Myocyte (in vitro differentiated cells): ENCODE results near the gene FLOT2. TPM values are rescaled to one million over a fixed set of nuclear protein-coding genes. Genes with fewer than 3 reads are reported as not detected.
"Not testable (repeated sequence)": the region's sequence is repeated elsewhere in the genome, so short reads cannot be mapped to it uniquely, and the experiment has no call there.

Source experiments
- DNase-seq: peaks from one replicate; pipeline ENCODE4 v3.0.0-alpha.2; 2012; ENCODE audit warnings: low read depth
- microRNA counts: library from miRNA; unstranded; fragments of <30 nt; microRNA quantifications from one replicate; lab custom pipeline; 2016
- microRNA-seq: library from miRNA; unstranded; fragments of <30 nt; microRNA quantifications from one replicate; pipeline ENCODE4, GENCODE V29; 2016
- total RNA-seq: library from RNA; depleted of rRNA; stranded (reverse); fragments of >200 nt; gene quantifications from 2 replicates; pipeline ENCODE4 v1.2.3, GENCODE V29; 2014

Gene FLOT2
- total RNA-seq, 1 donor from 2014 or later: 36.4 TPM

GRCh38 chr17:28848667-28849066 is 48.9 kb downstream of the FLOT2 start:
- DNase-seq: not testable (repeated sequence)

GRCh38 chr17:28846699-28847098 is 50.8 kb downstream of the FLOT2 start:
- DNase-seq: not testable (repeated sequence)

- DNase-seq: no peak
Observed at GRCh38 chr17:28846231-28846630, 51.3 kb downstream of the FLOT2 start.

- no peak for DNase-seq
Observed at GRCh38 chr17:28843816-28844148, 53.8 kb downstream of the FLOT2 start.

GRCh38 chr17:28842282-28843012 is 55.1 kb downstream of the FLOT2 start, which contains the start of gene FAM222B:
Gene FAM222B (minus strand): TSS chr17:28842790. CDS start chr17:28766667, 76,123 bp downstream.
- DNase-seq: peak; percentile 90

GRCh38 chr17:28841901-28842281 is 55.6 kb downstream of the FLOT2 start:
- DNase-seq: no peak

GRCh38 chr17:28839221-28839620 is 58.3 kb downstream of the FLOT2 start:
- peak; percentile 8 for DNase-seq

GRCh38 chr17:28836541-28836940 is 61.0 kb downstream of the FLOT2 start:
- not testable (repeated sequence) for DNase-seq

- DNase-seq: no peak
Observed at GRCh38 chr17:28834420-28834819, 63.1 kb downstream of the FLOT2 start.

MicroRNAs within 50 kb of the gene (microRNA counts, 767-probe panel; counts per million panel counts)
- microRNA hsa-miR-144-3p (lab: Ali Mortazavi, UCI) (not detected), microRNA hsa-miR-451a (lab: Ali Mortazavi, UCI) (not detected)

Small RNA genes lying within 50 kb of the gene (microRNA-seq; reads per million reads assigned to microRNA genes)
- gene MIR451B: not detected

Other genes starting within 250 kb of the FLOT2 start
- gene SDF2, start 235.8 kb downstream of the FLOT2 start, total RNA-seq: 36.3 and 39.7 TPM in 2 replicates
- 37.5 and 38.3 TPM in 2 replicates for gene SUPT6H, start 235.5 kb downstream of the FLOT2 start, total RNA-seq
- 1.0 and 1.6 TPM in 2 replicates for gene PROCA1, start 185.8 kb downstream of the FLOT2 start, total RNA-seq
- 162 and 198 TPM in 2 replicates for gene RAB34, start 179.9 kb downstream of the FLOT2 start, total RNA-seq
- gene RPL23A, start 177.7 kb downstream of the FLOT2 start, total RNA-seq: 261 and 384 TPM in 2 replicates
- gene TLCD1, start 171.5 kb downstream of the FLOT2 start, total RNA-seq: 11.1 and 22.3 TPM in 2 replicates
- 5.5 and 6.0 TPM in 2 replicates for gene NEK8, start 168.9 kb downstream of the FLOT2 start, total RNA-seq
- 173 and 248 TPM in 2 replicates for gene TRAF4, start 153.7 kb downstream of the FLOT2 start, total RNA-seq
- gene FAM222B, start 54.9 kb downstream of the FLOT2 start, total RNA-seq: 12.7 and 13.3 TPM in 2 replicates
- gene ERAL1, start 42.7 kb downstream of the FLOT2 start, total RNA-seq: 35.2 and 43.7 TPM in 2 replicates
- 3.3 and 5.3 TPM in 2 replicates for gene DHRS13, start 5.3 kb upstream of the FLOT2 start, total RNA-seq
- gene PHF12, start 53.8 kb upstream of the FLOT2 start, total RNA-seq: 18.5 and 21.4 TPM in 2 replicates
- 0.16 and 0.57 TPM in 2 replicates for gene SEZ6, start 108.3 kb upstream of the FLOT2 start, total RNA-seq
- 6.4 and 17.5 TPM in 2 replicates for gene PIPOX, start 145.4 kb upstream of the FLOT2 start, total RNA-seq